ENCODE data around the gene PPP1R9A.

PPP1R9A gene

GRCh38 chr7:95046494-95047240 is 139.3 kb downstream of the PPP1R9A start:
- no peak for TF ChIP-seq OSR1 (CRISPR knock-in tag; IDR thresholded peaks at IDR 0.05)
- no peak for TF ChIP-seq BACH2 (CRISPR knock-in tag; IDR thresholded peaks at IDR 0.05; ENCODE audit: borderline replicate concordance)
- TF ChIP-seq ZFP3 (CRISPR knock-in tag; IDR thresholded peaks at IDR 0.05), result no peak
- no peak for TF ChIP-seq SNAI2 (CRISPR knock-in tag; IDR thresholded peaks at IDR 0.05)
- no peak for TF ChIP-seq RARB (CRISPR knock-in tag; IDR thresholded peaks at IDR 0.05)
- no peak for TF ChIP-seq GLIS3 (CRISPR knock-in tag; IDR thresholded peaks at IDR 0.05)
- TF ChIP-seq ISL1 (CRISPR knock-in tag; IDR thresholded peaks at IDR 0.05), result no peak
- TF ChIP-seq PATZ1 (CRISPR knock-in tag; IDR thresholded peaks at IDR 0.05; ENCODE audit: borderline replicate concordance), result no peak
- TF ChIP-seq TSHZ2 (CRISPR knock-in tag; IDR thresholded peaks at IDR 0.05), result no peak
- no peak for TF ChIP-seq CSRNP3 (CRISPR knock-in tag; IDR thresholded peaks at IDR 0.05)
- TF ChIP-seq ZNF8 (CRISPR knock-in tag; IDR thresholded peaks at IDR 0.05), result no peak
- TF ChIP-seq ARNTL (CRISPR knock-in tag; IDR thresholded peaks at IDR 0.05; ENCODE audit: borderline replicate concordance, low read depth), result no peak
- no peak for TF ChIP-seq CREB5 (CRISPR knock-in tag; IDR thresholded peaks at IDR 0.05; ENCODE audit: low read depth)
- TF ChIP-seq ZNF70 (CRISPR knock-in tag; IDR thresholded peaks at IDR 0.05), result no peak
- no peak for ATAC-seq

GRCh38 chr7:95047291-95047690 is 139.9 kb downstream of the PPP1R9A start:
- ATAC-seq, result no peak
- TF ChIP-seq CREB5 (CRISPR knock-in tag; IDR thresholded peaks at IDR 0.05; ENCODE audit: low read depth), result no peak
- no peak for TF ChIP-seq TSHZ2 (CRISPR knock-in tag; IDR thresholded peaks at IDR 0.05)
- no peak for TF ChIP-seq ZFP30 (CRISPR knock-in tag; IDR thresholded peaks at IDR 0.05)
- no peak for TF ChIP-seq OSR1 (CRISPR knock-in tag; IDR thresholded peaks at IDR 0.05)
- no peak for TF ChIP-seq TOX (CRISPR knock-in tag; IDR thresholded peaks at IDR 0.05; ENCODE audit: borderline replicate concordance)

GRCh38 chr7:95052566-95053094 is 145.2 kb downstream of the PPP1R9A start:
- ATAC-seq, result no peak
- TF ChIP-seq ISL1 (CRISPR knock-in tag; IDR thresholded peaks at IDR 0.05) (peak; percentile 39; the same call in 1 of the 2 replicates), ZC3H10 (CRISPR knock-in tag; IDR thresholded peaks at IDR 0.05) (no peak), BACH2 (CRISPR knock-in tag; IDR thresholded peaks at IDR 0.05; ENCODE audit: borderline replicate concordance) (no peak), ARNTL (CRISPR knock-in tag; IDR thresholded peaks at IDR 0.05; ENCODE audit: borderline replicate concordance, low read depth) (no peak), PATZ1 (CRISPR knock-in tag; IDR thresholded peaks at IDR 0.05; ENCODE audit: borderline replicate concordance) (no peak), ZNF70 (CRISPR knock-in tag; IDR thresholded peaks at IDR 0.05) (no peak)

All from SK-N-SH treated with all-trans-retinoic acid at 6 μM for 48 hours (cell line).